Measurements from ENCODE around the gene CUBN.

The CUBN gene

GRCh38 chr10:16817125-16818019 is 312.2 kb downstream of the CUBN start, which contains the start of gene RSU1:
Gene RSU1, minus strand, starts transcription at chr10:16817424. Its CDS starts 343 bp downstream, at chr10:16817081.
- H3K4me3 ChIP-seq (ENCODE audit: low read length) = peak within 1 kb of the TSS; percentile 84
- H3K4me2 ChIP-seq (ENCODE audit: low read length) = peak within 1 kb of the TSS; percentile 92
- no peaks in the 10 kb centered on the region for H3K27me3 ChIP-seq (ENCODE audit: control insufficient read depth, insufficient read depth, low read length)
- H3K4me1 ChIP-seq (ENCODE audit: control insufficient read depth, insufficient read depth, low read length) = peaks cover 18% of the 10 kb centered on the region
- H3K9ac ChIP-seq (ENCODE audit: low read depth, low read length) = peak within 1 kb of the TSS; percentile 89
- no peaks in the 10 kb centered on the region for H3K9me3 ChIP-seq (replicated peaks; ENCODE audit: low read length)
- no peaks in the 10 kb centered on the region for H3K36me3 ChIP-seq (ENCODE audit: insufficient read depth, low read length)

- peak overlapping the region; percentile 84 for H3K4me3 ChIP-seq (ENCODE audit: low read length)
- peak overlapping the region; percentile 80 for H3K9ac ChIP-seq (ENCODE audit: low read depth, low read length)
- no peaks in the 10 kb centered on the region for H3K9me3 ChIP-seq (replicated peaks; ENCODE audit: low read length)
- H3K4me2 ChIP-seq (ENCODE audit: low read length) = peak overlapping the region; percentile 90
- H3K4me1 ChIP-seq (ENCODE audit: control insufficient read depth, insufficient read depth, low read length) = peaks cover 18% of the 10 kb centered on the region
- no peaks in the 10 kb centered on the region for H3K27me3 ChIP-seq (ENCODE audit: control insufficient read depth, insufficient read depth, low read length)
- no peaks in the 10 kb centered on the region for H3K36me3 ChIP-seq (ENCODE audit: insufficient read depth, low read length)
These were observed 312.8 kb downstream of the CUBN start for GRCh38 chr10:16816830-16817124.

- Histone ChIP-seq H3K4me1 (ENCODE audit: control insufficient read depth, insufficient read depth, low read length) (peaks cover 18% of the 10 kb centered on the region), H3K36me3 (ENCODE audit: insufficient read depth, low read length) (peaks cover 3% of the 10 kb centered on the region), H3K4me2 (ENCODE audit: low read length) (peak overlapping the region; percentile 90), H3K27me3 (ENCODE audit: control insufficient read depth, insufficient read depth, low read length) (no peaks in the 10 kb centered on the region), H3K4me3 (ENCODE audit: low read length) (peak overlapping the region; percentile 84), H3K9ac (ENCODE audit: low read depth, low read length) (peak overlapping the region; percentile 80), H3K9me3 (replicated peaks; ENCODE audit: low read length) (no peaks in the 10 kb centered on the region)
These were observed 313.4 kb downstream of the CUBN start for GRCh38 chr10:16816171-16816570.

GRCh38 chr10:16814012-16814411 is 315.6 kb downstream of the CUBN start:
- H3K9ac ChIP-seq (ENCODE audit: low read depth, low read length) = no peak overlapping the region
- peaks cover 8% of the 10 kb centered on the region for H3K36me3 ChIP-seq (ENCODE audit: insufficient read depth, low read length)

GRCh38 chr10:16812676-16813075 is 316.9 kb downstream of the CUBN start:
- H3K9me3 ChIP-seq (replicated peaks; ENCODE audit: low read length) = no peaks in the 10 kb centered on the region
- H3K4me1 ChIP-seq (ENCODE audit: control insufficient read depth, insufficient read depth, low read length) = peaks cover 9% of the 10 kb centered on the region
- H3K4me2 ChIP-seq (ENCODE audit: low read length) = no peak overlapping the region
- H3K27me3 ChIP-seq (ENCODE audit: control insufficient read depth, insufficient read depth, low read length) = no peaks in the 10 kb centered on the region
- H3K36me3 ChIP-seq (ENCODE audit: insufficient read depth, low read length) = peaks cover 8% of the 10 kb centered on the region
- H3K9ac ChIP-seq (ENCODE audit: low read depth, low read length) = no peak overlapping the region
- H3K4me3 ChIP-seq (ENCODE audit: low read length) = no peak overlapping the region

More at GRCh38 chr10:16814012-16814411, 315.6 kb downstream of the CUBN start:
- H3K4me3 ChIP-seq (ENCODE audit: low read length) = no peak overlapping the region
- H3K4me2 ChIP-seq (ENCODE audit: low read length) = no peak overlapping the region
- no peaks in the 10 kb centered on the region for H3K9me3 ChIP-seq (replicated peaks; ENCODE audit: low read length)
- peaks cover 18% of the 10 kb centered on the region for H3K4me1 ChIP-seq (ENCODE audit: control insufficient read depth, insufficient read depth, low read length)
- H3K27me3 ChIP-seq (ENCODE audit: control insufficient read depth, insufficient read depth, low read length) = no peaks in the 10 kb centered on the region

GRCh38 chr10:16811765-16812164 is 317.8 kb downstream of the CUBN start:
- H3K9me3 ChIP-seq (replicated peaks; ENCODE audit: low read length) = no peaks in the 10 kb centered on the region
- H3K36me3 ChIP-seq (ENCODE audit: insufficient read depth, low read length) = peaks cover 8% of the 10 kb centered on the region
- H3K4me1 ChIP-seq (ENCODE audit: control insufficient read depth, insufficient read depth, low read length) = peaks cover 9% of the 10 kb centered on the region
- H3K9ac ChIP-seq (ENCODE audit: low read depth, low read length) = no peak overlapping the region
- H3K27me3 ChIP-seq (ENCODE audit: control insufficient read depth, insufficient read depth, low read length) = no peaks in the 10 kb centered on the region
- no peak overlapping the region for H3K4me3 ChIP-seq (ENCODE audit: low read length)
- H3K4me2 ChIP-seq (ENCODE audit: low read length) = no peak overlapping the region

GRCh38 chr10:16811292-16811691 is 318.3 kb downstream of the CUBN start:
- Histone ChIP-seq H3K4me3 (ENCODE audit: low read length) (no peak overlapping the region), H3K4me2 (ENCODE audit: low read length) (no peak overlapping the region), H3K9me3 (replicated peaks; ENCODE audit: low read length) (no peaks in the 10 kb centered on the region), H3K36me3 (ENCODE audit: insufficient read depth, low read length) (peaks cover 8% of the 10 kb centered on the region), H3K9ac (ENCODE audit: low read depth, low read length) (no peak overlapping the region), H3K4me1 (ENCODE audit: control insufficient read depth, insufficient read depth, low read length) (peaks cover 9% of the 10 kb centered on the region), H3K27me3 (ENCODE audit: control insufficient read depth, insufficient read depth, low read length) (no peaks in the 10 kb centered on the region)

- Histone ChIP-seq H3K4me2 (ENCODE audit: low read length) (no peak overlapping the region), H3K9me3 (replicated peaks; ENCODE audit: low read length) (no peaks in the 10 kb centered on the region), H3K36me3 (ENCODE audit: insufficient read depth, low read length) (peaks cover 8% of the 10 kb centered on the region), H3K27me3 (ENCODE audit: control insufficient read depth, insufficient read depth, low read length) (no peaks in the 10 kb centered on the region), H3K4me1 (ENCODE audit: control insufficient read depth, insufficient read depth, low read length) (no peaks in the 10 kb centered on the region), H3K4me3 (ENCODE audit: low read length) (no peak overlapping the region), H3K9ac (ENCODE audit: low read depth, low read length) (no peak overlapping the region)
These were observed 320.4 kb downstream of the CUBN start for GRCh38 chr10:16809074-16809718.

GRCh38 chr10:16804123-16804522 is 325.5 kb downstream of the CUBN start:
- Histone ChIP-seq H3K4me1 (ENCODE audit: control insufficient read depth, insufficient read depth, low read length) (no peaks in the 10 kb centered on the region), H3K36me3 (ENCODE audit: insufficient read depth, low read length) (no peaks in the 10 kb centered on the region), H3K4me2 (ENCODE audit: low read length) (no peak overlapping the region), H3K9ac (ENCODE audit: low read depth, low read length) (no peak overlapping the region), H3K4me3 (ENCODE audit: low read length) (no peak overlapping the region), H3K9me3 (replicated peaks; ENCODE audit: low read length) (no peaks in the 10 kb centered on the region), H3K27me3 (ENCODE audit: control insufficient read depth, insufficient read depth, low read length) (no peaks in the 10 kb centered on the region)

GRCh38 chr10:16803464-16803863 is 326.1 kb downstream of the CUBN start:
- no peak overlapping the region for H3K4me3 ChIP-seq (ENCODE audit: low read length)

GRCh38 chr10:16799621-16800020 is 330.0 kb downstream of the CUBN start:
- Histone ChIP-seq H3K4me2 (ENCODE audit: low read length) (no peak overlapping the region), H3K4me1 (ENCODE audit: control insufficient read depth, insufficient read depth, low read length) (no peaks in the 10 kb centered on the region), H3K4me3 (ENCODE audit: low read length) (no peak overlapping the region), H3K36me3 (ENCODE audit: insufficient read depth, low read length) (no peaks in the 10 kb centered on the region), H3K9me3 (replicated peaks; ENCODE audit: low read length) (no peaks in the 10 kb centered on the region), H3K9ac (ENCODE audit: low read depth, low read length) (no peak overlapping the region), H3K27me3 (ENCODE audit: control insufficient read depth, insufficient read depth, low read length) (no peaks in the 10 kb centered on the region)

More at GRCh38 chr10:16803464-16803863, 326.1 kb downstream of the CUBN start:
- Histone ChIP-seq H3K4me1 (ENCODE audit: control insufficient read depth, insufficient read depth, low read length) (no peaks in the 10 kb centered on the region), H3K36me3 (ENCODE audit: insufficient read depth, low read length) (no peaks in the 10 kb centered on the region), H3K27me3 (ENCODE audit: control insufficient read depth, insufficient read depth, low read length) (no peaks in the 10 kb centered on the region), H3K4me2 (ENCODE audit: low read length) (no peak overlapping the region), H3K9ac (ENCODE audit: low read depth, low read length) (no peak overlapping the region), H3K9me3 (replicated peaks; ENCODE audit: low read length) (no peaks in the 10 kb centered on the region)
